ENCODE measurements around the gene LDHA.

LDHA gene

DNA sequence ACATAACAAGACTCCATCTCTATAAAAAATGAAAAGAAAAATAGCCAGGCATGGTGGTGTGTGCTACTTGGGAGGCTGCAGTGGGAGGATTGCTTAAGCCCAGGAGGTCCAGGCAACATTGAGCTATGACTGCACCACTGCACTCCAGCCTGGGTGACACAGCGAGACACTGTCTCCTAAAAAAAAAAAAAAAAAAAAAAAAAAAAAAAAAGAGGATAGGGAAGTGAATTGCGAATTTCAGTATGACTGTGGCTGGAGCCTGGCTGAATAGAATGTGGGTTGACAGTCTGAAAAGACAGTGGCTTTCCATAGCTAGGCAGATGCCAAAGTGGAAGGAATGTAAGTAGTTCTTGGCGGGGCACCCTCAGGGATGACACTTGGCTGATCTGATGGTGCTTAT is 54.9 kb downstream of the LDHA start:
- Histone ChIP-seq H3K27ac (no peak overlapping the region), H3K27me3 (ENCODE audit: insufficient read depth, low read depth, severe bottlenecking) (no peaks in the 10 kb centered on the region), H3K9me3 (ENCODE audit: severe bottlenecking) (no peaks in the 10 kb centered on the region), H3K4me3 (ENCODE audit: low read depth, low read length) (no peak overlapping the region), H3K36me3 (no peaks in the 10 kb centered on the region)
- DNase-seq: no peak
- TF ChIP-seq, protein P1, sequence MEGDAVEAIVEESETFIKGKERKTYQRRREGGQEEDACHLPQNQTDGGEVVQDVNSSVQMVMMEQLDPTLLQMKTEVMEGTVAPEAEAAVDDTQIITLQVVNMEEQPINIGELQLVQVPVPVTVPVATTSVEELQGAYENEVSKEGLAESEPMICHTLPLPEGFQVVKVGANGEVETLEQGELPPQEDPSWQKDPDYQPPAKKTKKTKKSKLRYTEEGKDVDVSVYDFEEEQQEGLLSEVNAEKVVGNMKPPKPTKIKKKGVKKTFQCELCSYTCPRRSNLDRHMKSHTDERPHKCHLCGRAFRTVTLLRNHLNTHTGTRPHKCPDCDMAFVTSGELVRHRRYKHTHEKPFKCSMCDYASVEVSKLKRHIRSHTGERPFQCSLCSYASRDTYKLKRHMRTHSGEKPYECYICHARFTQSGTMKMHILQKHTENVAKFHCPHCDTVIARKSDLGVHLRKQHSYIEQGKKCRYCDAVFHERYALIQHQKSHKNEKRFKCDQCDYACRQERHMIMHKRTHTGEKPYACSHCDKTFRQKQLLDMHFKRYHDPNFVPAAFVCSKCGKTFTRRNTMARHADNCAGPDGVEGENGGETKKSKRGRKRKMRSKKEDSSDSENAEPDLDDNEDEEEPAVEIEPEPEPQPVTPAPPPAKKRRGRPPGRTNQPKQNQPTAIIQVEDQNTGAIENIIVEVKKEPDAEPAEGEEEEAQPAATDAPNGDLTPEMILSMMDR (IDR thresholded peaks at IDR 0.05; ENCODE audit: low read depth, low read length): no peak

DNA sequence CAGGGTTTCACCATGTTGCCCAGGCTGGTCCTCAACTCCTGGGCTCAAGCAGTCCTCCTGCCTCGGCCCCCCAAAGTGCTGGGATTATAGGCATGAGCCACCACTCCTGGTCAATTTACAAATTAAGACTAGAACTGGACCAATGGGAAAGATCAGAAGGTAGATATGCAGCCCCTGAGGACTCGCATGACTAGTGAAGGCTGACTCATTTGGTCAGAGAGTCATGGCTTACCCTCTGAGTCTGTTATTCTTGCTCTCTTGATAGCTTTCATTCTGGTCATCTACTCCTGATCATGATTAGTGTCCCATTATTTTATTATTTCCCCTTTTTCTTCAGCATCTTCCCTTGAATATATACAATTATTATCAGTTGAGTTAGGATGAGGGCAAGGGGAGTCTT is 58.6 kb downstream of the LDHA start:
- no peak overlapping the region for H3K27ac ChIP-seq
- TF ChIP-seq, protein P1 (IDR thresholded peaks at IDR 0.05; ENCODE audit: low read depth, low read length): no peak
- no peaks in the 10 kb centered on the region for H3K36me3 ChIP-seq
- no peak for DNase-seq
- no peaks in the 10 kb centered on the region for H3K27me3 ChIP-seq (ENCODE audit: insufficient read depth, low read depth, severe bottlenecking)
- no peak overlapping the region for H3K4me3 ChIP-seq (ENCODE audit: low read depth, low read length)
- no peaks in the 10 kb centered on the region for H3K9me3 ChIP-seq (ENCODE audit: severe bottlenecking)

DNA sequence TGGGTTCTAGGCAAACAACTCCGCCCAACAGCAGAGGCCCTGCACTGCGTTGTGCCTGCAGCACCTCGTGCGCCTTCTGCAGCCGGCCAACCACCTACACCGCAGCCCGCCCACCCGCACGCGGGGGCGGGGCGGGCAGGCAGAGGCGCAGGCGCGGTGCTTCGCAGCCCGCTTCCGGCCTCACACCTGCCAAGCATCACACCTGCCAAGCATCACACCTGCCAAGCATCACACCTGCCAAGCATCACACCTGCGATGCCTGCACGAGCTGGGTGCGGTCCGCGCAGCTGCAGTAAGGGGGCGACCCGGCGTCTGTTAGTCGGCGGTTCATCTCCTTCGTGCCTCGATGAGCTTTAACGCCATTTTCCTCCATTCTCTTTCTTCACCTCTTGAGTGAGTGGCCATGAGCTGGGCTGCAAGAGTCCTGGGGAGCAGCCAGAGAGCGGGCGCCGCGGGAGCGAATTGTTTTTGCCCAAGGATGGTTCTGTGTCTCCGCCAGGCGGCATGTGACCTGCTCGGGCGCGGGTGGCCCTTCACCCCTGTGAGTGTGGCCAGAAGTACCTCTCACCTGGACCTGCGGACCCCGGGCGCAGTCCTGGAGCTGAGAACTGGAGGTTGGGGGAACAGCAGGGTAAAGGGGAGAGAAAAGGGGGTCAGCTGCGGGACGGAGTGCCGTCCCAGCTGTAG is 61.5 kb downstream of the LDHA start, which contains the start of gene LDHAL6A:
TSS of gene LDHAL6A (plus strand) at position 171 of the 687 bp plus-strand sequence. CDS start 825 bp downstream, outside the sequence.
- Histone ChIP-seq H3K27me3 (ENCODE audit: insufficient read depth, low read depth, severe bottlenecking) (no peaks in the 10 kb centered on the region), H3K27ac (no peak within 1 kb of the TSS), H3K4me3 (ENCODE audit: low read depth, low read length) (no peak within 1 kb of the TSS), H3K9me3 (ENCODE audit: severe bottlenecking) (no peaks in the 10 kb centered on the region), H3K36me3 (no peaks in the 10 kb centered on the region)
- TF ChIP-seq, protein P1 (IDR thresholded peaks at IDR 0.05; ENCODE audit: low read depth, low read length): no peak
- no peak for DNase-seq

DNA sequence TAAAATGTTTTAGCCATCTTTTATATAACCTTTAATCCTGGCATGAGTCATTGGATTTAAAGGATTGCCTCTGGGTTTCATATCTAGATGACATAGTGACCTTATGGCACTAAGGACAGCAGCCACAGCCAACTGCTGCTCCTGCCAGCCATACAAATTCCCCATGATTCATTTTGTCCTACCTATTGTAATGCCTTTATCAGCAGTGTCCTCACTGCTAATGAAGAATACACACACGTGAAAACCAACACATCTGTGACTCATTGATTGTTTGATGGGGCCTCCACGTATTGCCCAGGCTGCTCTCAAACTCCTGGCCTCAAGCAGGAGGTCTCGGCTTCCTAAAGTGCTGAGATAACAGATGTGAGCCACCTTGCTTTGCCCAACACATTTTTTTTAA is 63.1 kb downstream of the LDHA start:
- Histone ChIP-seq H3K27ac (no peak overlapping the region), H3K4me3 (ENCODE audit: low read depth, low read length) (no peak overlapping the region), H3K9me3 (ENCODE audit: severe bottlenecking) (no peaks in the 10 kb centered on the region), H3K36me3 (no peaks in the 10 kb centered on the region), H3K27me3 (ENCODE audit: insufficient read depth, low read depth, severe bottlenecking) (no peaks in the 10 kb centered on the region)
- no peak for DNase-seq
- TF ChIP-seq, protein P1 (IDR thresholded peaks at IDR 0.05; ENCODE audit: low read depth, low read length): no peak

Data from WERI-Rb-1 (cell line).